ENCODE measurements around the gene FRMD4B. TPM values are rescaled to one million over a fixed set of nuclear protein-coding genes. Genes with fewer than 3 reads are reported as not detected.

FRMD4B gene
- total and polyA plus RNA-seq, 2 experiments from 2014 or later, result 6.4 to 12.8 TPM

DNA sequence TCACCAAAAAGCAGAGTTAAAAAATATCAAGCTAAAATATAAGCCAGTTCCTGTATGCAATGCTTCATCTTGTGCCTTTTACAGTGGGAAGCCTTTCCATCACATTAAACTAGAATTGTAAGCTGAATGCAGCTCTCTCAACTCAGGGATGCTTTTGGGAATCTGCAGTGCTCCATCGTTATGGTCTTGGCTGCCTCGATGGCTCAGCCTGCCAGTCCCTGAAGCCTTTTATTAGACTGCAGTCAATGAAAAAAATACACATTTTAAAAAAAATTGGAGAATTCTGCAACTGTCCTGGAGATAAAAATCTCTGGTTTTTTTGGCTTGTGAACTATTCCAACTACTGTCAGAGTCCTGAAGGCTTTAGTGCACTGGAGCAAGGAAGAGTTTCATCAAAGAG is 53.0 kb downstream of the FRMD4B start (continued):
- TF ChIP-seq REST (IDR thresholded peaks at IDR 0.05; ENCODE audit: unreplicated experiment), result no peak
- no peak for TF ChIP-seq ZNF331 (CRISPR knock-in tag; IDR thresholded peaks at IDR 0.05; ENCODE audit: low read depth)
- TF ChIP-seq ETS1 (IDR thresholded peaks at IDR 0.05), result no peak
- no peak for TF ChIP-seq EZH2 (IDR thresholded peaks at IDR 0.05; ENCODE audit: low read depth, unreplicated experiment)

- peaks cover 7% of the 10 kb centered on the region; the same call in 2 of the 3 replicates for H3K4me1 Mint-ChIP-seq
- Histone ChIP-seq H3F3A (replicated peaks; ENCODE audit: low read depth) (no peaks in the 10 kb centered on the region), H3K79me2 (replicated peaks; ENCODE audit: insufficient read depth) (no peaks in the 10 kb centered on the region), H3K9me2 (ENCODE audit: insufficient read depth) (no peaks in the 10 kb centered on the region), H4K20me1 (replicated peaks; ENCODE audit: insufficient read depth) (no peaks in the 10 kb centered on the region; the same call in 1 of the 2 replicates), H3K4me2 (no peak overlapping the region), H3K36me3 (ENCODE audit: insufficient read depth) (no peaks in the 10 kb centered on the region), H3K27ac (ENCODE audit: low read depth) (no peak overlapping the region), H3K4me3 (no peak overlapping the region), H3K27me3 (ENCODE audit: insufficient read depth) (no peaks in the 10 kb centered on the region), H3K4me1 (ENCODE audit: insufficient read depth) (no peaks in the 10 kb centered on the region), H2AFZ (no peak overlapping the region)
- TF ChIP-seq ZNF331 (CRISPR knock-in tag; IDR thresholded peaks at IDR 0.05; ENCODE audit: low read depth), result no peak
- TF ChIP-seq ZNF462 (CRISPR knock-in tag; IDR thresholded peaks at IDR 0.05), result no peak
- TF ChIP-seq EZH2 (IDR thresholded peaks at IDR 0.05; ENCODE audit: low read depth, unreplicated experiment), result no peak
- 0 out of 3 replicates have a peak, but pooled peaks cover 1% of the 10 kb centered on the region for H3K9me3 Mint-ChIP-seq
- no peak overlapping the region for H3K4me3 Mint-ChIP-seq
- no peaks in the 10 kb centered on the region for H3K27me3 Mint-ChIP-seq (ENCODE audit: insufficient read depth, low read depth, poor library complexity)
- DNase-seq (ENCODE audit: low spot score) (no peak), ATAC-seq (no peak)
- H3K27ac Mint-ChIP-seq, result no peak overlapping the region; the same call in 1 of the 2 replicates
- no peaks in the 10 kb centered on the region; the same call in 2 of the 3 replicates for H3K36me3 Mint-ChIP-seq (ENCODE audit: low read depth)
Observed at GRCh38 chr3:69330891-69331400, 54.9 kb downstream of the FRMD4B start.
